Urothelium cell line (cell line): ENCODE results near the gene FNDC3B.

ENCODE experiments used
- DNase-seq: peaks from one replicate; pipeline ENCODE4 v3.0.0; 2011; ENCODE audit warnings: low spot score, mixed read lengths
- FAIRE-seq: peaks from 2 replicates; lab custom pipeline; 2011; peaks lifted over from hg19 to GRCh38; lab: Jason Lieb, UNC

Gene FNDC3B

GRCh38 chr3:172300187-172300586 is 260.8 kb downstream of the FNDC3B start:
- FAIRE-seq: no peak

GRCh38 chr3:172300862-172301261 is 261.5 kb downstream of the FNDC3B start:
- no peak for FAIRE-seq
- no peak for DNase-seq

More at GRCh38 chr3:172300187-172300586, 260.8 kb downstream of the FNDC3B start:
- no peak for DNase-seq

- FAIRE-seq (no peak), DNase-seq (no peak)
Measured at GRCh38 chr3:172302203-172302602, 262.8 kb downstream of the FNDC3B start.

- DNase-seq: no peak
- FAIRE-seq: no peak
Measured at GRCh38 chr3:172303181-172303580, 263.8 kb downstream of the FNDC3B start.

- FAIRE-seq (no peak), DNase-seq (no peak)
Measured at GRCh38 chr3:172303941-172304558, 264.7 kb downstream of the FNDC3B start.

GRCh38 chr3:172305552-172305951 is 266.2 kb downstream of the FNDC3B start:
- DNase-seq (no peak), FAIRE-seq (no peak)

- FAIRE-seq (no peak), DNase-seq (no peak)
Measured at GRCh38 chr3:172305974-172306373, 266.6 kb downstream of the FNDC3B start.

GRCh38 chr3:172307141-172307560 is 267.8 kb downstream of the FNDC3B start:
- no peak for FAIRE-seq
- DNase-seq: no peak

- FAIRE-seq (no peak), DNase-seq (no peak)
Measured at GRCh38 chr3:172309059-172309458, 269.7 kb downstream of the FNDC3B start.

GRCh38 chr3:172309741-172310427 is 270.5 kb downstream of the FNDC3B start:
- FAIRE-seq: no peak
- DNase-seq: no peak

- FAIRE-seq: no peak
Measured at GRCh38 chr3:172310428-172310760, 271.0 kb downstream of the FNDC3B start.

GRCh38 chr3:172311217-172311616 is 271.8 kb downstream of the FNDC3B start:
- FAIRE-seq (no peak), DNase-seq (no peak)

More at GRCh38 chr3:172310428-172310760, 271.0 kb downstream of the FNDC3B start:
- DNase-seq: no peak

- DNase-seq: no peak
- FAIRE-seq: no peak
Measured at GRCh38 chr3:172312001-172312400, 272.6 kb downstream of the FNDC3B start.

GRCh38 chr3:172312711-172313110 is 273.3 kb downstream of the FNDC3B start:
- DNase-seq: no peak
- no peak for FAIRE-seq

- no peak for DNase-seq
- no peak for FAIRE-seq
Measured at GRCh38 chr3:172313671-172314070, 274.3 kb downstream of the FNDC3B start.

- DNase-seq: no peak
- no peak for FAIRE-seq
Measured at GRCh38 chr3:172314591-172315160, 275.3 kb downstream of the FNDC3B start.

GRCh38 chr3:172315401-172316091 is 276.2 kb downstream of the FNDC3B start:
- DNase-seq (peak; percentile 17), FAIRE-seq (no peak)

GRCh38 chr3:172316758-172317157 is 277.4 kb downstream of the FNDC3B start:
- FAIRE-seq (no peak), DNase-seq (no peak)

- no peak for FAIRE-seq
- no peak for DNase-seq
Measured at GRCh38 chr3:172317481-172317880, 278.1 kb downstream of the FNDC3B start.

- DNase-seq: peak; percentile 64
Measured at GRCh38 chr3:172317984-172318383, 278.6 kb downstream of the FNDC3B start.

GRCh38 chr3:172319595-172319994 is 280.2 kb downstream of the FNDC3B start:
- DNase-seq (no peak), FAIRE-seq (no peak)

More at GRCh38 chr3:172317984-172318383, 278.6 kb downstream of the FNDC3B start:
- no peak for FAIRE-seq

GRCh38 chr3:172320468-172320867 is 281.1 kb downstream of the FNDC3B start:
- FAIRE-seq (no peak), DNase-seq (no peak)
